ENCODE measurements around the gene GSG1L. TPM values are rescaled to one million over a fixed set of nuclear protein-coding genes. Genes with fewer than 3 reads are reported as not detected.

Gene GSG1L
- total and polyA plus RNA-seq, 12 donors = 0.11 TPM; not detected in 11

DNA sequence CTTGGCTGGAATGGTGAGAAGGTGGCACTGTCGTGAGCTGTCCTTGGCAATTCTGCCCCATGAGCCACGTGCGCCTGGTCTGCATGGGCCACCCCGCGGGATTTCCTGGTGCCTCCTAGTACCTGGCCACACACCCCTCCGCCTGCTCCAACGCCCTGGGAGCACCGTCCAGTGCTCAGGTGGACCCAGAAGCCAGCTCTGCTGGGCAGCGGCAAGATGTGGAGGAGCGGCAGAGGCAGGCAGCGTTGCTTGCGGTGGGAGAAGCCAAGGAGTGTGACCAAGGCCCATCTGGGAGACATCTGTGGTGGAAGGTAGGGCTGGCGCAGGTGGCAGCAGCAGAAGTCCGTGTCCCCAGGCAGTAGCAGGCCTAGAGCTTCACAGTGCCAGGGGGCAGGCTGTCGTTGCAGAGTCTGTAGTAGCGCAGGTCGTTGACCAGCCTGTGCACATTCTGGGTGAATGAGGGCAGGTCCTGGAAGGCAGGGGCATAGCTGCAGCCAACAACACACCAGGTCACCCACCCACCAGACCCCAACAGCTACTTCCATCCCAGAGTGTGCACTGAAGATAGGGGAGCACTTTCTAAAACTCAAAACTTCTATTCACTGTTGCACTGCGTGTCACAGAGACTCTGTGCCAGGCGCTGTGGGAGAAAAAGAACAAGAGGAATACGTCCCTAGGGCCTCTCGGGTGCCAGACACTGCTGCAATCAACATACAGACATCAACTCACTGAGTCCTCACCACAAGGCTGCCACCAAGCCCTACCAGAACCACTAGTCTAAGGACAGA, 34.9 kb upstream of the GSG1L start:
- H3K4me1 ChIP-seq (replicated peaks in 1 of 2) = no peaks in the 10 kb centered on the region
- 89 to 95% (median 91%) methylated on average over 10 to 21 of the region's 21 CpGs for WGBS, 4 donors
- H3K9me3 ChIP-seq (replicated peaks in 1 of 3) = no peaks in the 10 kb centered on the region
- H3K27ac ChIP-seq = no peak overlapping the region
- intact Hi-C loops (cut with DNase I) = no loop called here
- H3K27me3 ChIP-seq = no peaks in the 10 kb centered on the region
- TF ChIP-seq POLR2A (IDR thresholded peaks at IDR 0.05) = no peak
- TF ChIP-seq, protein P1, sequence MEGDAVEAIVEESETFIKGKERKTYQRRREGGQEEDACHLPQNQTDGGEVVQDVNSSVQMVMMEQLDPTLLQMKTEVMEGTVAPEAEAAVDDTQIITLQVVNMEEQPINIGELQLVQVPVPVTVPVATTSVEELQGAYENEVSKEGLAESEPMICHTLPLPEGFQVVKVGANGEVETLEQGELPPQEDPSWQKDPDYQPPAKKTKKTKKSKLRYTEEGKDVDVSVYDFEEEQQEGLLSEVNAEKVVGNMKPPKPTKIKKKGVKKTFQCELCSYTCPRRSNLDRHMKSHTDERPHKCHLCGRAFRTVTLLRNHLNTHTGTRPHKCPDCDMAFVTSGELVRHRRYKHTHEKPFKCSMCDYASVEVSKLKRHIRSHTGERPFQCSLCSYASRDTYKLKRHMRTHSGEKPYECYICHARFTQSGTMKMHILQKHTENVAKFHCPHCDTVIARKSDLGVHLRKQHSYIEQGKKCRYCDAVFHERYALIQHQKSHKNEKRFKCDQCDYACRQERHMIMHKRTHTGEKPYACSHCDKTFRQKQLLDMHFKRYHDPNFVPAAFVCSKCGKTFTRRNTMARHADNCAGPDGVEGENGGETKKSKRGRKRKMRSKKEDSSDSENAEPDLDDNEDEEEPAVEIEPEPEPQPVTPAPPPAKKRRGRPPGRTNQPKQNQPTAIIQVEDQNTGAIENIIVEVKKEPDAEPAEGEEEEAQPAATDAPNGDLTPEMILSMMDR (IDR thresholded peaks at IDR 0.05) = no peak
- no peak for DNase-seq
- H3K4me3 ChIP-seq = no peak overlapping the region
- H3K36me3 ChIP-seq (replicated peaks in 1 of 2) = peaks cover 0 to 60% of the 10 kb centered on the region in 2 donors

GRCh38 chr16:28096983-28097899, 33.7 kb upstream of the GSG1L start:
- TF ChIP-seq, protein P1 (IDR thresholded peaks at IDR 0.05) = no peak
- TF ChIP-seq POLR2A (IDR thresholded peaks at IDR 0.05) = no peak
- no peak for DNase-seq
- H3K4me3 ChIP-seq = no peak overlapping the region
- intact Hi-C loops (cut with DNase I) = no loop called here
- H3K4me1 ChIP-seq (replicated peaks in 1 of 2) = no peaks in the 10 kb centered on the region
- no peaks in the 10 kb centered on the region for H3K9me3 ChIP-seq (replicated peaks in 1 of 3)
- WGBS, 4 donors = 79 to 87% (median 85%) methylated on average over 11 to 17 of the region's 17 CpGs
- peaks cover 0 to 48% of the 10 kb centered on the region in 2 donors for H3K36me3 ChIP-seq (replicated peaks in 1 of 2)
- H3K27ac ChIP-seq = no peak overlapping the region
- no peaks in the 10 kb centered on the region for H3K27me3 ChIP-seq

- intact Hi-C loops (cut with DNase I) = no loop called here
- no peak overlapping the region for H3K27ac ChIP-seq
- H3K4me3 ChIP-seq = no peak overlapping the region
- no peak for TF ChIP-seq POLR2A (IDR thresholded peaks at IDR 0.05)
- TF ChIP-seq, protein P1 (IDR thresholded peaks at IDR 0.05) = no peak
- H3K4me1 ChIP-seq (replicated peaks in 1 of 2) = no peaks in the 10 kb centered on the region
- H3K36me3 ChIP-seq (replicated peaks in 1 of 2) = peaks cover 0 to 9% of the 10 kb centered on the region in 2 donors
- no peaks in the 10 kb centered on the region for H3K27me3 ChIP-seq
- 63 to 91% (median 83%) methylated on average over 5 of the region's 5 CpGs for WGBS, 4 donors
- no peaks in the 10 kb centered on the region for H3K9me3 ChIP-seq (replicated peaks in 1 of 3)
- no peak for DNase-seq
Measured at GRCh38 chr16:28093385-28093725, 29.8 kb upstream of the GSG1L start.

GRCh38 chr16:28092721-28093384, 29.3 kb upstream of the GSG1L start:
- H3K36me3 ChIP-seq (replicated peaks in 1 of 2) = peaks cover 0 to 4% of the 10 kb centered on the region in 2 donors
- H3K27ac ChIP-seq = no peak overlapping the region
- no peak overlapping the region for H3K4me3 ChIP-seq
- intact Hi-C loops (cut with DNase I) = no loop called here
- DNase-seq = no peak
- H3K4me1 ChIP-seq (replicated peaks in 1 of 2) = no peaks in the 10 kb centered on the region
- TF ChIP-seq, protein P1 (IDR thresholded peaks at IDR 0.05) = no peak
- TF ChIP-seq POLR2A (IDR thresholded peaks at IDR 0.05) = no peak
- no peaks in the 10 kb centered on the region for H3K27me3 ChIP-seq
- H3K9me3 ChIP-seq (replicated peaks in 1 of 3) = no peaks in the 10 kb centered on the region
- WGBS, 4 donors = 72 to 81% (median 79%) methylated on average over 17 of the region's 17 CpGs

All from adrenal gland (tissue), 12 donors.